Natural killer cell (primary cell): ENCODE results near the gene OR14A16. TPM values are rescaled to one million over a fixed set of nuclear protein-coding genes. Genes with fewer than 3 reads are reported as not detected.

Experiments used
- ATAC-seq, 3 donors: fragments of 150-1000 bp in 2 of 3; fragments of 200-7000 bp in 1 of 3; cut with Tn5 transposase; 1 replicate in 1 of 3; 2 replicates in 2 of 3; pipeline ENCODE4 v1.10.0; 2021; ENCODE audit warnings: mild to moderate bottlenecking in 2 of 3, moderate library complexity in 2 of 3
- DNase-seq, 2 donors: peaks; one replicate each; pipeline versions ENCODE4 v3.0.0 to v3.0.0-alpha.2; 2013 to 2021; ENCODE audit warnings: mixed read lengths in 1 of 2
- H3K27ac ChIP-seq: one replicate; pipeline ENCODE4 v1.5.1; 2013; ENCODE audit warnings: mild to moderate bottlenecking, low read length
- H3K27me3 ChIP-seq: one replicate; pipeline ENCODE4 v1.6.1; 2013; ENCODE audit warnings: low read length; ENCODE audit not compliant: control insufficient read depth, insufficient read depth
- H3K36me3 ChIP-seq: one replicate; pipeline ENCODE4 v1.6.1; 2013; ENCODE audit warnings: low read length; ENCODE audit not compliant: control insufficient read depth, insufficient read depth
- H3K4me1 ChIP-seq: one replicate; pipeline ENCODE4 v1.6.1; 2013; ENCODE audit warnings: low read length; ENCODE audit not compliant: control insufficient read depth, insufficient read depth
- H3K4me3 ChIP-seq: one replicate; pipeline ENCODE4 v1.5.1; 2013; ENCODE audit warnings: low read length
- H3K9me3 ChIP-seq: one replicate; pipeline ENCODE4 v1.6.1; 2013; ENCODE audit warnings: low read length; ENCODE audit not compliant: control insufficient read depth, insufficient read depth
- H3K27ac Mint-ChIP-seq, 2 donors: one replicate each; pipeline ENCODE4 v1.8.0; 2022; ENCODE audit warnings: mild to moderate bottlenecking in 2 of 2, mixed read lengths in 2 of 2, moderate library complexity in 1 of 2
- H3K27me3 Mint-ChIP-seq, 2 donors: one replicate each; pipeline ENCODE4 v1.8.0; 2022; ENCODE audit warnings: low read depth in 2 of 2, mixed read lengths in 2 of 2
- H3K36me3 Mint-ChIP-seq: one replicate; pipeline ENCODE4 v1.8.0; 2022; ENCODE audit warnings: mixed read lengths
- H3K4me1 Mint-ChIP-seq, 2 donors: one replicate each; pipeline ENCODE4 v1.8.0; 2022; ENCODE audit warnings: mixed read lengths in 2 of 2
- H3K4me3 Mint-ChIP-seq: one replicate; pipeline ENCODE4 v1.8.0; 2022; ENCODE audit warnings: mild to moderate bottlenecking, moderate library complexity, mixed read lengths
- H3K9me3 Mint-ChIP-seq, 2 donors: one replicate each; pipeline ENCODE4 v1.8.0; 2022; ENCODE audit warnings: mixed read lengths in 2 of 2
- WGBS: methylation state at CpG from one replicate; pipeline ENCODE4 v1.1.7; 2013; ENCODE audit warnings: missing lambda C conversion rate; ENCODE audit not compliant: insufficient coverage; 5-methylcytosine and 5-hydroxymethylcytosine counted together
- intact Hi-C: fragments of 100-400 bp; cut with micrococcal nuclease; formaldehyde crosslinking; loops from one replicate; pipeline ENCODE4 v1.14.2; 2022
- total RNA-seq, 4 donors: library from RNA; stranded (reverse); fragments of 120-200 nt in 1 of 4; gene quantifications; one replicate each; pipeline versions ENCODE4 v1.2.3 to v1.2.4, GENCODE V29; 2013 to 2022
- TF ChIP-seq, protein P1 (sequence below): fragments of 200-600 bp; IDR thresholded peaks from one replicate; pipeline ENCODE4 v1.8.0; 2022; ENCODE audit warnings: antibody characterized with exemption

OR14A16 gene
- total RNA-seq, 3 donors from 2014 or later (not counting 1 experiment from before 2014, with no cell fraction given), result not detected

DNA sequence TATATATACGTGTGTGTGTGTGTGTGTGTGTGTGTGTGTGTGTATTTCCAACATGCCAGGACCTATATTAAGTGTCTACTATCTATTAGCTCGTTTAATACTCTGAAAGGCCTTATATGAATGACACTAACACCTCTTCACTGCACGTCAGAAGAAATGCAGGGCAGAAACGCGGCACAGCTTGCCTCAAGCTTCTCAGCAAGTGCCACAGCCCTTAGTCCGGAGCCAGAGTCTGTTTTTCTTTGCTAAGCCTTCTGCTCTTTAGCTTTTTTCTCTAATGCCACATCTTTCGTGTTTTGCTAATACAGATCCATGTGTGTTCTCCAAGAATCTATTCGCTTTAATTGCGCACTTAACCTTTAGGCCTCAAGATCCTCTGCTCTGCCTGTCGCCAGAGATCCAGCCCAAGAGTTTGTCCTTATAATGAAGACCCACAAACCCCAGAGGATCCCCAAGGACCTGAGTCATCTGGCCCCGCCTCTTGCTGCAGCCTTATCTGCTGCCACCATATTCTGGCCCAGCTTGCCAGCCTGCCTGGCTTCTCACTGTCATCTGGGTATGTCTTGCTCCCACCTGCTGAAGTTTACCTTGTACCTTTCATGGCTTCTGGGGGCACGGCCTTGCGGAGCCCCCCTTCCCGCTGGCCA, 31.1 kb upstream of the OR14A16 start:
- no peak overlapping the region for H3K27ac Mint-ChIP-seq
- no peak for DNase-seq
- Histone ChIP-seq H3K9me3 (no peaks in the 10 kb centered on the region), H3K36me3 (no peaks in the 10 kb centered on the region), H3K4me1 (peaks cover 6% of the 10 kb centered on the region), H3K4me3 (no peak overlapping the region), H3K27me3 (peaks cover 4% of the 10 kb centered on the region), H3K27ac (no peak overlapping the region)
- TF ChIP-seq, protein P1, sequence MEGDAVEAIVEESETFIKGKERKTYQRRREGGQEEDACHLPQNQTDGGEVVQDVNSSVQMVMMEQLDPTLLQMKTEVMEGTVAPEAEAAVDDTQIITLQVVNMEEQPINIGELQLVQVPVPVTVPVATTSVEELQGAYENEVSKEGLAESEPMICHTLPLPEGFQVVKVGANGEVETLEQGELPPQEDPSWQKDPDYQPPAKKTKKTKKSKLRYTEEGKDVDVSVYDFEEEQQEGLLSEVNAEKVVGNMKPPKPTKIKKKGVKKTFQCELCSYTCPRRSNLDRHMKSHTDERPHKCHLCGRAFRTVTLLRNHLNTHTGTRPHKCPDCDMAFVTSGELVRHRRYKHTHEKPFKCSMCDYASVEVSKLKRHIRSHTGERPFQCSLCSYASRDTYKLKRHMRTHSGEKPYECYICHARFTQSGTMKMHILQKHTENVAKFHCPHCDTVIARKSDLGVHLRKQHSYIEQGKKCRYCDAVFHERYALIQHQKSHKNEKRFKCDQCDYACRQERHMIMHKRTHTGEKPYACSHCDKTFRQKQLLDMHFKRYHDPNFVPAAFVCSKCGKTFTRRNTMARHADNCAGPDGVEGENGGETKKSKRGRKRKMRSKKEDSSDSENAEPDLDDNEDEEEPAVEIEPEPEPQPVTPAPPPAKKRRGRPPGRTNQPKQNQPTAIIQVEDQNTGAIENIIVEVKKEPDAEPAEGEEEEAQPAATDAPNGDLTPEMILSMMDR, result no peak
- WGBS, result 82% methylated on average over 13 of the region's 14 CpGs
- H3K36me3 Mint-ChIP-seq, result no peaks in the 10 kb centered on the region
- H3K4me1 Mint-ChIP-seq, result peaks cover 12 to 13% of the 10 kb centered on the region in 2 donors
- no peak for ATAC-seq
- peaks cover 0 to 2% of the 10 kb centered on the region in 2 donors for H3K9me3 Mint-ChIP-seq
- peaks cover 25 to 32% of the 10 kb centered on the region in 2 donors for H3K27me3 Mint-ChIP-seq
- intact Hi-C loops, result no loop called here
- H3K4me3 Mint-ChIP-seq, result no peak overlapping the region

- H3K4me1 Mint-ChIP-seq, result no peaks in the 10 kb centered on the region
- no peak overlapping the region for H3K4me3 ChIP-seq
- peaks cover 0 to 2% of the 10 kb centered on the region in 2 donors for H3K9me3 Mint-ChIP-seq
- TF ChIP-seq, protein P1, result no peak
- peaks cover 7% of the 10 kb centered on the region in 2 donors for H3K27me3 Mint-ChIP-seq
- DNase-seq, result no peak
- intact Hi-C loops, result no loop called here
- WGBS, result no CpG with 5 or more reads among the region's 1 CpG
- H3K27me3 ChIP-seq, result no peaks in the 10 kb centered on the region
- no peaks in the 10 kb centered on the region for H3K36me3 Mint-ChIP-seq
- no peak for ATAC-seq
- no peaks in the 10 kb centered on the region for H3K9me3 ChIP-seq
- H3K4me3 Mint-ChIP-seq, result no peak overlapping the region
- no peak overlapping the region for H3K27ac Mint-ChIP-seq
- no peak overlapping the region for H3K27ac ChIP-seq
- no peaks in the 10 kb centered on the region for H3K4me1 ChIP-seq
- no peaks in the 10 kb centered on the region for H3K36me3 ChIP-seq
Measured at GRCh38 chr1:247849616-247850015, 25.7 kb upstream of the OR14A16 start.

GRCh38 chr1:247848346-247848745, 24.4 kb upstream of the OR14A16 start:
- Mint-ChIP-seq H3K36me3 (no peaks in the 10 kb centered on the region), H3K9me3 (peaks cover 0 to 2% of the 10 kb centered on the region in 2 donors), H3K4me1 (no peaks in the 10 kb centered on the region), H3K27ac (no peak overlapping the region), H3K27me3 (peaks cover 6 to 7% of the 10 kb centered on the region in 2 donors), H3K4me3 (no peak overlapping the region)
- Histone ChIP-seq H3K4me3 (no peak overlapping the region), H3K27me3 (no peaks in the 10 kb centered on the region), H3K36me3 (no peaks in the 10 kb centered on the region), H3K9me3 (no peaks in the 10 kb centered on the region), H3K27ac (no peak overlapping the region), H3K4me1 (no peaks in the 10 kb centered on the region)
- no peak for ATAC-seq
- no peak for DNase-seq
- intact Hi-C loops, result no loop called here
- TF ChIP-seq, protein P1, result no peak
- 92% methylated on average over 7 of the region's 7 CpGs for WGBS

- H3K36me3 ChIP-seq, result no peaks in the 10 kb centered on the region
- Mint-ChIP-seq H3K9me3 (no peaks in the 10 kb centered on the region), H3K4me3 (no peak overlapping the region), H3K27ac (no peak overlapping the region), H3K36me3 (no peaks in the 10 kb centered on the region), H3K27me3 (no peaks in the 10 kb centered on the region), H3K4me1 (no peaks in the 10 kb centered on the region)
- no peaks in the 10 kb centered on the region for H3K4me1 ChIP-seq
- WGBS, result 94% methylated on average over 5 of the region's 5 CpGs
- H3K9me3 ChIP-seq, result no peaks in the 10 kb centered on the region
- TF ChIP-seq, protein P1, result no peak
- intact Hi-C loops, result no loop called here
- ATAC-seq (no peak), DNase-seq (no peak)
- H3K27ac ChIP-seq, result no peak overlapping the region
- H3K27me3 ChIP-seq, result no peaks in the 10 kb centered on the region
- H3K4me3 ChIP-seq, result no peak overlapping the region
Measured at GRCh38 chr1:247845693-247846017, 21.7 kb upstream of the OR14A16 start.
